ENCODE data around the gene DLST.

GRCh38 chr14:74942608-74943007, 60.9 kb downstream of the DLST start:
- no peak for TF ChIP-seq GATA3 (IDR thresholded peaks at IDR 0.05; ENCODE audit: low read depth, low read length)
- TF ChIP-seq GATA2 (IDR thresholded peaks at IDR 0.05; ENCODE audit: low read depth, low read length): no peak

Data from SH-SY5Y (cell line).